ENCODE measurements around the gene DCDC2B. TPM values are rescaled to one million over a fixed set of nuclear protein-coding genes. Genes with fewer than 3 reads are reported as not detected.

DCDC2B gene
- total RNA-seq, 1 experiment from 2014 or later = not detected

DNA sequence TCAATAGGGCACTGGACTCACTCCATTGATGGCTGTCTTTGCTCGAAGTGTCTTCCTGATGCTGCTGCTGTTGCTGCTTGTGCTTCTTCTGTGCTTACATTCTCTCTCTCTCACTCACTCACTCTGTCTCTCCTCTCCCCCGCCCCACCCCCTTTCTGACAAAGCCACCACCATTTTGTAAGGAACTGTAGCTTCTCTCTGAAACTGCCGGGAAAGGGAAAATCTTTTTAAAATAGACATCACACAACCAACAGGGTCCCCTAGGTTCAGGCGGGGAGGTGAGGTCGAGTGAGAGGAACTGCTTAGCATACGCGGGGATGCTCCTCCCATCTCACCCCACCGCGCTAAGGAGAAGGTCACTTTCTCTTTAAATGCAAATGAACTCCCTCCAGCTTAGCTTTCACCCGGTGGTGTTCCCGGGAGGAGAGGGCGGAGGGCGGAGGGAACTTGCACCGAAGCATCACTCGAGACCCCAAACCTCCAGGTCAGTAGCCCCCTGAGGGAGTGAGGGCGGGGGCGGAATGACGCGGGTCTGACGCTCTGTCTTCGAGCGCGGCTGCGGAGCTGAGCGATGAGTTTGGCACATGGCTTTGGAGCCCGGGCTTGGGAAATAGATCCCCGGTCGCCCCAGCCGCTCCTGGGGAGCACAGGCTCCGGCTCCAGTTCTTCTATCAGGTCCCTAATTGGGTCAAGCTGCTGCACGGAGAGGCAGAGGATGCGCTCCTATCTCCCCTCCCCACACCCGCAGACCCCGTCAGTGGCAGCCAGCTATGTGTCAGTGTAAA lies 8.5 kb upstream of the DCDC2B start, which contains the start of gene CCDC28B:
Gene CCDC28B, plus strand, starts transcription at position 370 of the 785 bp plus-strand sequence. CDS start 1,341 bp downstream, outside the sequence.
- H2AK5ac ChIP-seq (ENCODE audit: insufficient read length, low read length) = no peak within 1 kb of the TSS
- H2BK5ac ChIP-seq (ENCODE audit: insufficient read length, low read length) = no peak within 1 kb of the TSS
- no peaks in the 10 kb centered on the region for H4K20me1 ChIP-seq (ENCODE audit: control insufficient read depth, insufficient read depth, insufficient read length)
- no peak within 1 kb of the TSS for H3K56ac ChIP-seq (ENCODE audit: insufficient read length, low read depth, low read length)
- no peak within 1 kb of the TSS for H4K91ac ChIP-seq (ENCODE audit: insufficient read length, low read depth, low read length)
- H2BK12ac ChIP-seq (ENCODE audit: insufficient read length, low read depth, low read length) = no peak within 1 kb of the TSS
- Mint-ChIP-seq H3K27ac (peak within 1 kb of the TSS; percentile 57 to 89 (median 76); a peak in 5 of 7 replicates), H3K4me3 (peak within 1 kb of the TSS; percentile 69 to 81), H3K36me3 (ENCODE audit: insufficient read depth in 1 of 3, low read depth in 3 of 3) (peaks cover 10 to 31% (median 25%) of the 10 kb centered on the region in 3 experiments; a peak in 6 of 7 replicates), H3K4me1 (peaks cover 40 to 41% of the 10 kb centered on the region in 2 experiments), H3K9me3 (no peaks in the 10 kb centered on the region), H3K27me3 (ENCODE audit: low read depth) (peaks cover 11% of the 10 kb centered on the region)
- WGBS (ENCODE audit: extremely low coverage, insufficient read length, low lambda C conversion rate) = no CpG with 5 or more reads among the region's 34 CpGs
- DNase-seq = peak; percentile 86
- H3K27ac ChIP-seq (ENCODE audit: insufficient read length, low read depth, low read length) = no peak within 1 kb of the TSS
- no peak within 1 kb of the TSS for H2AFZ ChIP-seq (ENCODE audit: low read length)
- no peaks in the 10 kb centered on the region for H3K9me3 ChIP-seq (ENCODE audit: control insufficient read depth, low read depth, low read length)
- no peak within 1 kb of the TSS for H3K18ac ChIP-seq (ENCODE audit: insufficient read length, low read depth, low read length)
- H4K8ac ChIP-seq (replicated peaks; ENCODE audit: insufficient read length, low read depth, low read length) = no peak within 1 kb of the TSS
- H3T11ph ChIP-seq (ENCODE audit: low read length) = no peak within 1 kb of the TSS
- no peaks in the 10 kb centered on the region; the same call in 1 of the 2 replicates for H3K27me3 ChIP-seq (ENCODE audit: insufficient read depth, low read length)
- peaks cover 8% of the 10 kb centered on the region for H3K23me2 ChIP-seq (ENCODE audit: insufficient read length, low read depth, low read length, poor library complexity, severe bottlenecking)
- no peak within 1 kb of the TSS for H2BK120ac ChIP-seq (ENCODE audit: low read depth, low read length, poor library complexity, severe bottlenecking)
- H3K23ac ChIP-seq (ENCODE audit: insufficient read length, low read depth, low read length) = no peak within 1 kb of the TSS
- no peak within 1 kb of the TSS for H2BK20ac ChIP-seq (ENCODE audit: low read depth, low read length, poor library complexity, severe bottlenecking)
- H3K4ac ChIP-seq (ENCODE audit: low read depth, low read length) = no peak within 1 kb of the TSS
- H3K14ac ChIP-seq (ENCODE audit: insufficient read depth, low read length) = peak within 1 kb of the TSS; percentile 21
- no peaks in the 10 kb centered on the region for H3K79me2 ChIP-seq (ENCODE audit: insufficient read depth, low read length)
- no peak within 1 kb of the TSS for H4K5ac ChIP-seq (ENCODE audit: insufficient read length, low read depth, low read length)
- TF ChIP-seq, protein P1, sequence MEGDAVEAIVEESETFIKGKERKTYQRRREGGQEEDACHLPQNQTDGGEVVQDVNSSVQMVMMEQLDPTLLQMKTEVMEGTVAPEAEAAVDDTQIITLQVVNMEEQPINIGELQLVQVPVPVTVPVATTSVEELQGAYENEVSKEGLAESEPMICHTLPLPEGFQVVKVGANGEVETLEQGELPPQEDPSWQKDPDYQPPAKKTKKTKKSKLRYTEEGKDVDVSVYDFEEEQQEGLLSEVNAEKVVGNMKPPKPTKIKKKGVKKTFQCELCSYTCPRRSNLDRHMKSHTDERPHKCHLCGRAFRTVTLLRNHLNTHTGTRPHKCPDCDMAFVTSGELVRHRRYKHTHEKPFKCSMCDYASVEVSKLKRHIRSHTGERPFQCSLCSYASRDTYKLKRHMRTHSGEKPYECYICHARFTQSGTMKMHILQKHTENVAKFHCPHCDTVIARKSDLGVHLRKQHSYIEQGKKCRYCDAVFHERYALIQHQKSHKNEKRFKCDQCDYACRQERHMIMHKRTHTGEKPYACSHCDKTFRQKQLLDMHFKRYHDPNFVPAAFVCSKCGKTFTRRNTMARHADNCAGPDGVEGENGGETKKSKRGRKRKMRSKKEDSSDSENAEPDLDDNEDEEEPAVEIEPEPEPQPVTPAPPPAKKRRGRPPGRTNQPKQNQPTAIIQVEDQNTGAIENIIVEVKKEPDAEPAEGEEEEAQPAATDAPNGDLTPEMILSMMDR (conservative IDR thresholded peaks at IDR 0.05) = no peak
- H3K4me1 ChIP-seq (ENCODE audit: insufficient read depth, low read length) = no peaks in the 10 kb centered on the region; the same call in 1 of the 2 replicates
- H3K79me1 ChIP-seq (ENCODE audit: insufficient read depth, low read depth, low read length, poor library complexity, severe bottlenecking) = no peaks in the 10 kb centered on the region
- peak within 1 kb of the TSS; percentile 56 for H3K4me2 ChIP-seq (ENCODE audit: insufficient read depth, insufficient read length, low read length)
- no peak within 1 kb of the TSS for H3K9ac ChIP-seq (ENCODE audit: extremely low read depth, insufficient read length, low read length)
- H2BK15ac ChIP-seq (ENCODE audit: low read depth, low read length) = no peak within 1 kb of the TSS
